Hepatocyte (in vitro differentiated cells): ENCODE measurements around the gene GRM1. TPM values are rescaled to one million over a fixed set of nuclear protein-coding genes. Genes with fewer than 3 reads are reported as not detected.

Source experiments
- DNase-seq: peaks from one replicate; pipeline ENCODE4 v3.0.0-alpha.2; 2016; ENCODE audit warnings: low spot score
- H2AFZ ChIP-seq: fragments of 200-600 bp; sonication (generic); 2 replicates; pipeline ENCODE4 v1.6.0; 2016; ENCODE audit warnings: antibody characterized with exemption, mild to moderate bottlenecking
- H3K27ac ChIP-seq: fragments of 200-600 bp; sonication (generic); 2 replicates; pipeline ENCODE4 v1.5.1; 2016; ENCODE audit warnings: mild to moderate bottlenecking
- H3K27me3 ChIP-seq: fragments of 200-600 bp; sonication (generic); 2 replicates; pipeline ENCODE4 v1.6.1; 2016
- H3K36me3 ChIP-seq: fragments of 200-600 bp; sonication (generic); replicated peaks from 2 replicates; pipeline ENCODE4 v1.5.1; 2016; ENCODE audit warnings: low read depth; ENCODE audit not compliant: insufficient read depth
- H3K4me1 ChIP-seq: fragments of 200-600 bp; sonication (generic); 2 replicates; pipeline ENCODE4 v1.5.1; 2016; ENCODE audit warnings: mild to moderate bottlenecking, moderate library complexity; ENCODE audit not compliant: insufficient read depth
- H3K4me2 ChIP-seq: fragments of 200-600 bp; sonication (generic); 2 replicates; pipeline ENCODE4 v1.6.0; 2016
- H3K4me3 ChIP-seq: fragments of 200-600 bp; sonication (generic); 2 replicates; pipeline ENCODE4 v1.5.1; 2016; ENCODE audit warnings: mild to moderate bottlenecking
- H3K79me2 ChIP-seq: fragments of 200-600 bp; sonication (generic); 2 replicates; pipeline ENCODE4 v1.6.0; 2017; ENCODE audit warnings: mild to moderate bottlenecking
- H3K9me2 ChIP-seq: fragments of 200-600 bp; sonication (generic); replicated peaks from 2 replicates; pipeline ENCODE4 v1.6.0; 2017; ENCODE audit warnings: mild to moderate bottlenecking; ENCODE audit not compliant: insufficient read depth
- H3K9me3 ChIP-seq: fragments of 200-600 bp; sonication (generic); 2 replicates; pipeline ENCODE4 v1.5.1; 2016; ENCODE audit warnings: low read depth, mild to moderate bottlenecking
- H4K20me1 ChIP-seq: fragments of 200-600 bp; sonication (generic); 2 replicates; pipeline ENCODE4 v1.6.0; 2016; ENCODE audit warnings: mild to moderate bottlenecking; ENCODE audit not compliant: insufficient read depth, poor library complexity, severe bottlenecking
- EZH2 ChIP-seq: fragments of 200-600 bp; sonication (generic); IDR thresholded peaks from 2 replicates; pipeline ENCODE4 v1.6.1; 2016; ENCODE audit warnings: antibody characterized with exemption, mild to moderate bottlenecking, borderline replicate concordance
- EZH2phosphoT487 ChIP-seq: fragments of 200-600 bp; sonication (generic); IDR thresholded peaks from one replicate; pipeline ENCODE4 v1.6.1; 2018; ENCODE audit warnings: antibody characterized with exemption, mild to moderate bottlenecking, low read depth, moderate library complexity; ENCODE audit not compliant: unreplicated experiment, severe bottlenecking
- WGBS: methylation state at CpG from one replicate; pipeline ENCODE4 v1.1.6; 2016; ENCODE audit warnings: low lambda C conversion rate; ENCODE audit errors: missing lambda C conversion rate; 5-methylcytosine and 5-hydroxymethylcytosine counted together
- polyA plus RNA-seq: library from polyadenylated mRNA; unstranded; fragments of >200 nt; fragmentation: Nextera tagmentation; extraction: Ambion mirVana; gene quantifications from 2 replicates; pipeline ENCODE4 v1.2.1, GENCODE V29; 2016
- total RNA-seq: library from RNA; depleted of rRNA; stranded (reverse); fragments of >200 nt; gene quantifications from 2 replicates; pipeline ENCODE4 v1.2.3, GENCODE V29; 2014
- TF ChIP-seq, protein P1 (sequence below): fragments of 200-600 bp; sonication (generic); IDR thresholded peaks from 2 replicates; pipeline ENCODE4 v1.5.1; 2016; ENCODE audit warnings: antibody characterized with exemption, mild to moderate bottlenecking; ENCODE audit not compliant: poor library complexity

Gene GRM1
- total and polyA plus RNA-seq, 2 experiments from 2014 or later: 0.17 TPM; not detected in 1

DNA sequence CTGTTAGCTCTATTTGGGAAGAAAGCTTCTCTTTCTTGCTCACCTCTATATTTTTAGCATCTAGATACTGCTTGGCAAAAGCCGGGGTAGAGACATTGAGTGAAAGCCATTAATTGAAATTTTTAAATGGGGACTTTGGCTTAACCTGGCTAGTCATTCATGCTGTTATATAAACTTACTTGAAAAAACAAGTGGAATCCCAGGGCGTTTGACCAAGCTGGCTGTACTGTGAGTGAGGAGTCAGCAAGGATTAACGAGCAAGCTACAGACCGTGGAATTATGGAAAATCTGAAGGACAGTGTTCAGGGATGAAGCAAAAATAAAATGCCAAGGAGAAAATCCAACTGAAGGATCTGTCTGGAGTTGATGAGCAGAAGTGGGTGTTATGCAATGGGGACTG, 232.0 kb downstream of the GRM1 start:
- H3K4me3 ChIP-seq: no peak overlapping the region
- H3K36me3 ChIP-seq: no peaks in the 10 kb centered on the region
- H3K4me2 ChIP-seq: no peak overlapping the region
- TF ChIP-seq, protein P1, sequence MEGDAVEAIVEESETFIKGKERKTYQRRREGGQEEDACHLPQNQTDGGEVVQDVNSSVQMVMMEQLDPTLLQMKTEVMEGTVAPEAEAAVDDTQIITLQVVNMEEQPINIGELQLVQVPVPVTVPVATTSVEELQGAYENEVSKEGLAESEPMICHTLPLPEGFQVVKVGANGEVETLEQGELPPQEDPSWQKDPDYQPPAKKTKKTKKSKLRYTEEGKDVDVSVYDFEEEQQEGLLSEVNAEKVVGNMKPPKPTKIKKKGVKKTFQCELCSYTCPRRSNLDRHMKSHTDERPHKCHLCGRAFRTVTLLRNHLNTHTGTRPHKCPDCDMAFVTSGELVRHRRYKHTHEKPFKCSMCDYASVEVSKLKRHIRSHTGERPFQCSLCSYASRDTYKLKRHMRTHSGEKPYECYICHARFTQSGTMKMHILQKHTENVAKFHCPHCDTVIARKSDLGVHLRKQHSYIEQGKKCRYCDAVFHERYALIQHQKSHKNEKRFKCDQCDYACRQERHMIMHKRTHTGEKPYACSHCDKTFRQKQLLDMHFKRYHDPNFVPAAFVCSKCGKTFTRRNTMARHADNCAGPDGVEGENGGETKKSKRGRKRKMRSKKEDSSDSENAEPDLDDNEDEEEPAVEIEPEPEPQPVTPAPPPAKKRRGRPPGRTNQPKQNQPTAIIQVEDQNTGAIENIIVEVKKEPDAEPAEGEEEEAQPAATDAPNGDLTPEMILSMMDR: no peak
- TF ChIP-seq EZH2: no peak
- no peak for TF ChIP-seq EZH2phosphoT487
- no peaks in the 10 kb centered on the region for H3K9me3 ChIP-seq
- DNase-seq: no peak
- no peak overlapping the region for H2AFZ ChIP-seq
- H3K27ac ChIP-seq: no peak overlapping the region
- H3K9me2 ChIP-seq: no peaks in the 10 kb centered on the region
- H3K4me1 ChIP-seq: no peaks in the 10 kb centered on the region
- no peaks in the 10 kb centered on the region for H3K27me3 ChIP-seq
- H4K20me1 ChIP-seq: no peaks in the 10 kb centered on the region
- 87% methylated on average over 4 of the region's 4 CpGs for WGBS
- no peaks in the 10 kb centered on the region for H3K79me2 ChIP-seq

DNA sequence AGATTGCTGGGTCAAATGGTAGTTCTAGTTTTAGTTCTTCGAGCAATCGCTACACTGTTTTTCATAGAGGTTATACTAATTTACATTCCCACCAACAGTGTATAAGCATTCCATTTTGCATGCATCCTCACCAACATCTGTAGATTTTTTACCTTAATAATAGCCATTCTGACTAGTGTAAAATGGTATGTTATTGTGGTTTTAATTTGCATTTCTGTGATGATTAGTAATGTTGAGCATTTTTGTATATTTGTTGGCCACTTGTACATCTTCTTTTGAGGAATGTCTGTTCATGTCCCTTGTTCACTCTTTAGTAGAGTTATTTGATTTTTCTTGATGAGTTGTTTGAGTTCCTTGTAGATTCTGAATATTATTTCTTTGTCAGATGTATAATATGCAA, 236.2 kb downstream of the GRM1 start:
- Histone ChIP-seq H4K20me1 (no peaks in the 10 kb centered on the region), H3K9me2 (no peaks in the 10 kb centered on the region), H3K27me3 (no peaks in the 10 kb centered on the region), H3K4me1 (no peaks in the 10 kb centered on the region), H3K4me2 (no peak overlapping the region), H3K79me2 (no peaks in the 10 kb centered on the region), H2AFZ (no peak overlapping the region), H3K36me3 (no peaks in the 10 kb centered on the region), H3K4me3 (no peak overlapping the region), H3K9me3 (no peaks in the 10 kb centered on the region), H3K27ac (no peak overlapping the region)
- TF ChIP-seq EZH2phosphoT487 (no peak), EZH2 (no peak)
- TF ChIP-seq, protein P1: no peak
- 97% methylated on average over 2 of the region's 2 CpGs for WGBS
- no peak for DNase-seq

DNA sequence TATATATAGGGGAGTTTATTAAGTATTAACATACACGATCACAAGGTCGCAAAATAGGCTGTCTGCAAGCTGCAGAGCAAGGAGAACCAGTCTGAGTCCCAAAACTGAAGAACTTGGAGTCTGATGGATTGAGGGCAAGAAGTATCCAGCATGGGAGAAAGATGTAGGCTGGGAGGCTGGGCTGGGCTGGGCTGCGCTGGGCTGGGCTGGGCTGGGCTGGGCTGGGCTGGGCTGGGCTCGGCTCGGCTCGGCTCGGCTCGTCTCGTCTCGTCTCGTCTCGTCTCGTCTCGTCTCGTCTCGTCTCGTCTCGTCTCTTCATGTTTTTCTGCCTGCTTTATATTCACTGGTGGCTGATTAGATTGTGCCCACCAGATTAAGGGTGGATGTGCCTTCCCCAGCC, 238.6 kb downstream of the GRM1 start:
- H3K4me1 ChIP-seq: no peaks in the 10 kb centered on the region
- no peak overlapping the region for H3K27ac ChIP-seq
- no peaks in the 10 kb centered on the region for H3K79me2 ChIP-seq
- DNase-seq: no peak
- WGBS: 96% methylated on average over 9 of the region's 18 CpGs
- no peak overlapping the region for H3K4me3 ChIP-seq
- H3K9me3 ChIP-seq: no peaks in the 10 kb centered on the region
- no peaks in the 10 kb centered on the region for H4K20me1 ChIP-seq
- H3K9me2 ChIP-seq: no peaks in the 10 kb centered on the region
- H3K27me3 ChIP-seq: no peaks in the 10 kb centered on the region
- no peak overlapping the region for H3K4me2 ChIP-seq
- TF ChIP-seq EZH2phosphoT487: no peak
- TF ChIP-seq, protein P1: no peak
- TF ChIP-seq EZH2: no peak
- no peaks in the 10 kb centered on the region for H3K36me3 ChIP-seq
- H2AFZ ChIP-seq: no peak overlapping the region

DNA sequence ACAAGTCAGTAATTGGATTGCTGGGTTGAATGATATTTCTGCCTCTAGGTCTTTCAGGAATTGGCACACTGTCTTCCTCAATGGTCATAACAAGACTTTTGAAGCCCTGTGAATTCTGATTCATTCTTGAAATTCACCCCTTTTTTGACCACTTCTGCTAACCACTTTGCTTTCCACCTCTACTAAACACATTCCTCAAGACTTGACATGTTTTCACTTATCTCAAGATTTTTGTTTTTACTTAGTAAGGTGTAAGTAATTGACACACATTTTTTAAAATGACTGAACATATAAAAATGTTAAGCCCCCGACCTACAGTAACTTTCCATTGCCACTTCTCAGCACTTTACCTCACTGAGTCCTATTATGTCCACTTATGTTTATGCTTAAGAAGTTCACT, 239.1 kb downstream of the GRM1 start:
- H3K4me1 ChIP-seq: no peaks in the 10 kb centered on the region
- no peak for DNase-seq
- H3K36me3 ChIP-seq: no peaks in the 10 kb centered on the region
- no peaks in the 10 kb centered on the region for H3K9me3 ChIP-seq
- H2AFZ ChIP-seq: no peak overlapping the region
- TF ChIP-seq EZH2phosphoT487 (no peak), EZH2 (no peak)
- TF ChIP-seq, protein P1: no peak
- H3K9me2 ChIP-seq: no peaks in the 10 kb centered on the region
- no peak overlapping the region for H3K4me3 ChIP-seq
- H3K27me3 ChIP-seq: no peaks in the 10 kb centered on the region
- WGBS: 69% methylated on average over 1 of the region's 1 CpG
- H3K4me2 ChIP-seq: no peak overlapping the region
- H3K79me2 ChIP-seq: no peaks in the 10 kb centered on the region
- H4K20me1 ChIP-seq: no peaks in the 10 kb centered on the region
- H3K27ac ChIP-seq: no peak overlapping the region
